ENCODE results near the gene AIFM3.

The AIFM3 gene

GRCh38 chr22:21022955-21023614 is 56.0 kb downstream of the AIFM3 start:
- TF ChIP-seq FOXM1 (IDR thresholded peaks at IDR 0.05; ENCODE audit: borderline replicate concordance, low read depth) (no peak), TEAD4 (IDR thresholded peaks at IDR 0.05) (no peak), ZBTB7A (IDR thresholded peaks at IDR 0.05; ENCODE audit: low read depth) (no peak), NFIC (IDR thresholded peaks at IDR 0.05) (no peak), CEBPB (IDR thresholded peaks at IDR 0.05) (no peak), TCF12 (IDR thresholded peaks at IDR 0.05; ENCODE audit: low read depth) (no peak), RAD21 (IDR thresholded peaks at IDR 0.05; ENCODE audit: low read depth) (no peak), EGR1 (IDR thresholded peaks at IDR 0.05) (no peak), REST (IDR thresholded peaks at IDR 0.05; ENCODE audit: low read depth) (no peak), YY1 (IDR thresholded peaks at IDR 0.05; ENCODE audit: low read depth) (no peak), CREB1 (IDR thresholded peaks at IDR 0.05; ENCODE audit: low read depth) (no peak), MAX (IDR thresholded peaks at IDR 0.05) (no peak), USF1 (IDR thresholded peaks at IDR 0.05) (no peak)

- TF ChIP-seq EGR1 (IDR thresholded peaks at IDR 0.05) (no peak), NFIC (IDR thresholded peaks at IDR 0.05) (no peak), REST (IDR thresholded peaks at IDR 0.05; ENCODE audit: low read depth) (no peak), CREB1 (IDR thresholded peaks at IDR 0.05; ENCODE audit: low read depth) (no peak), USF1 (IDR thresholded peaks at IDR 0.05) (no peak), CEBPB (IDR thresholded peaks at IDR 0.05) (no peak), EP300 (IDR thresholded peaks at IDR 0.05; ENCODE audit: borderline replicate concordance) (no peak), ZBTB7A (IDR thresholded peaks at IDR 0.05; ENCODE audit: low read depth) (no peak), TAF1 (IDR thresholded peaks at IDR 0.05; ENCODE audit: low read depth) (no peak), MAX (IDR thresholded peaks at IDR 0.05) (no peak), TCF12 (IDR thresholded peaks at IDR 0.05; ENCODE audit: low read depth) (no peak), YY1 (IDR thresholded peaks at IDR 0.05; ENCODE audit: low read depth) (no peak)
Measured at GRCh38 chr22:21025266-21025665, 58.2 kb downstream of the AIFM3 start.

GRCh38 chr22:21025763-21026755 is 59.0 kb downstream of the AIFM3 start:
- TF ChIP-seq MAX (IDR thresholded peaks at IDR 0.05) = no peak
- no peak for TF ChIP-seq FOXM1 (IDR thresholded peaks at IDR 0.05; ENCODE audit: borderline replicate concordance, low read depth)
- TF ChIP-seq CREB1 (IDR thresholded peaks at IDR 0.05; ENCODE audit: low read depth) = no peak

- no peak for TF ChIP-seq CEBPB (IDR thresholded peaks at IDR 0.05)
- TF ChIP-seq EGR1 (IDR thresholded peaks at IDR 0.05) = no peak
- no peak for TF ChIP-seq NFIC (IDR thresholded peaks at IDR 0.05)
- no peak for TF ChIP-seq REST (IDR thresholded peaks at IDR 0.05; ENCODE audit: low read depth)
- no peak for TF ChIP-seq RAD21 (IDR thresholded peaks at IDR 0.05; ENCODE audit: low read depth)
- no peak for TF ChIP-seq FOXM1 (IDR thresholded peaks at IDR 0.05; ENCODE audit: borderline replicate concordance, low read depth)
- TF ChIP-seq TAF1 (IDR thresholded peaks at IDR 0.05; ENCODE audit: low read depth) = no peak
- TF ChIP-seq ZBTB7A (IDR thresholded peaks at IDR 0.05; ENCODE audit: low read depth) = no peak
- TF ChIP-seq YY1 (IDR thresholded peaks at IDR 0.05; ENCODE audit: low read depth) = no peak
- no peak for TF ChIP-seq TEAD4 (IDR thresholded peaks at IDR 0.05)
- no peak for TF ChIP-seq MAX (IDR thresholded peaks at IDR 0.05)
- no peak for TF ChIP-seq TCF12 (IDR thresholded peaks at IDR 0.05; ENCODE audit: low read depth)
- no peak for TF ChIP-seq EP300 (IDR thresholded peaks at IDR 0.05; ENCODE audit: borderline replicate concordance)
- no peak for TF ChIP-seq CREB1 (IDR thresholded peaks at IDR 0.05; ENCODE audit: low read depth)
- no peak for TF ChIP-seq USF1 (IDR thresholded peaks at IDR 0.05)
Measured at GRCh38 chr22:21026783-21027692, 60.0 kb downstream of the AIFM3 start.

Measured in Ishikawa (cell line).